ENCODE data around the gene TMEM14A.

DNA sequence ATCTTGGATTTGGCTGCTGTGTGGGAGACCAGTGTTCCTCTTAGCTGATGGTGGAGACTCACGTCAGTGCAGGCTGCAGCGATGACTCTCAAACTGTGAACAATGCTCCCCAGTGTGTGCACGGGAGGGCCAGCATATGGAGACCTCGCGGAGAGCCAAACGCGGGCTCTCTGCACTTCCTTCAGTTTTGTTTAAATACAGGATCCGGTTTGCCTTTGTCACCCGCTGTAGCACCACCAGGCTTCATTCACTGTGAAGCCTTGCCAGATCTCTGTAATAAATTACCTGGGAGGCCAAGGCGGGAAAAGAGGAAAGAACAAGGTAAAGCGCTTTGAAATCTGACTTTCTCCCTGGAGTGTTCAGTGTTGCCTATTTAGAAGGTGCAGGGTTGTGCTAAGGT, 30.7 kb upstream of the TMEM14A start:
- TF ChIP-seq CTCF (IDR thresholded peaks at IDR 0.05; ENCODE audit: low read depth, low read length), result no peak
- TF ChIP-seq EZH2phosphoT487 (IDR thresholded peaks at IDR 0.05; ENCODE audit: low read depth), result no peak

All from OCI-LY3 (cell line).